Measurements from ENCODE around the gene GFRA4. TPM values are rescaled to one million over a fixed set of nuclear protein-coding genes. Genes with fewer than 3 reads are reported as not detected.

The GFRA4 gene
- total RNA-seq: not detected in 2 replicates

GRCh38 chr20:3663031-3663701 is at the start of gene GFRA4:
TSS of gene GFRA4 (minus strand) at chr20:3663399. CDS start at chr20:3663399, 0 bp downstream.
- DNase-seq (ENCODE audit: low read depth): no peak

DNA sequence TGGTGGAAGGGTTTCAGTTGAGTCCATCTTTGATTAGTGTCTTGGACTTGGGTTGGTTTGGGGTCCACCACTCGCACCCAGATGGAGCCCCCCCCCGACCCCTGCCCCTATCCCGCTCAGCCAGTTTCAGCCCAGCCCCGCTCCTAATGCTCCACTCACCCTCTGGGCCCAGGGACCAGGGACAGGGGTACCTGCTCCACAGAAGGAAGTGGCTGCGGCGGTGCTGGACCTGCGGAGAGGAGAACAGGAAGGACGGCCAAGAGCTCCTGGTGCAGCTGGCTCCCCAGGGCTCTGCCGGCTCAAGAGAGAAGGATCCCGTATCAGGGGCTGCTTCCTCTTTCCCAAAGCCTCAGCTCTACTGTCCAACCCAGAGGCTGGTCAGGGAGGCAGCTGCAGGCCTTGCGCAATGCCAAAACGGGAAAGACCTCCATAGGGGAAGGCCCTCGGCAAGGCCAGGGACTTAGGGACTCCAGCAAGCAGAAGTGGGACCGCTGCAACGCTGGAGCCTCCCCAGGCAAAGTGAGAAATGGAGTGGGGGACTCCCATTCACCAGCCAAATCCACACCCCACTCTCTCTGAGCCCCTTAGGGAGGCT is 49.2 kb upstream of the GFRA4 start, which contains the start of gene SIGLEC1:
Gene SIGLEC1, minus strand, starts transcription at position 322 of the 595 bp plus-strand sequence. CDS start 5,472 bp downstream, outside the sequence.
- no peak for DNase-seq (ENCODE audit: low read depth)

DNA sequence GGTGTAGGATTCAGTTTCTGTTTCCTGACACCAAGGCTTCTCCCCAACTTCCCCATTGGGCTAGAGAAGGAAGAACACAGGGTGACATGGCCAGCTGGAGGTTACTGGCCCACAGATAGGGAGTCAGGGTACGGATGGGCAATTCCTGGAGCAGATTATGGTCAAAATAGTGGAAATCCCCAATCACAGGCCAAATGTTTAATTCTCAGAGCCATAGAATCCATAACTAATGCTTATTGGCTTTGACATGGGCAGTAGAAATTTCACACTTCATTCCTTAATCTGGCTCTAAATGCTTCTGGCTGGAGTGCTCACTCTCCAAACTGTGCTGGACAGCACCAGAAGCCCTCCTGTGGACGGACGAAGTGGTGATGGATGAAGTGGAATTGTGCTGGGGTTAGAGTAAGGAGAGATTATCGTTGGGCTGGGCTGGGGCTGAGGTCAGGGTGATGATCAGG is 48.3 kb upstream of the GFRA4 start:
- no peak for DNase-seq (ENCODE audit: low read depth)

DNA sequence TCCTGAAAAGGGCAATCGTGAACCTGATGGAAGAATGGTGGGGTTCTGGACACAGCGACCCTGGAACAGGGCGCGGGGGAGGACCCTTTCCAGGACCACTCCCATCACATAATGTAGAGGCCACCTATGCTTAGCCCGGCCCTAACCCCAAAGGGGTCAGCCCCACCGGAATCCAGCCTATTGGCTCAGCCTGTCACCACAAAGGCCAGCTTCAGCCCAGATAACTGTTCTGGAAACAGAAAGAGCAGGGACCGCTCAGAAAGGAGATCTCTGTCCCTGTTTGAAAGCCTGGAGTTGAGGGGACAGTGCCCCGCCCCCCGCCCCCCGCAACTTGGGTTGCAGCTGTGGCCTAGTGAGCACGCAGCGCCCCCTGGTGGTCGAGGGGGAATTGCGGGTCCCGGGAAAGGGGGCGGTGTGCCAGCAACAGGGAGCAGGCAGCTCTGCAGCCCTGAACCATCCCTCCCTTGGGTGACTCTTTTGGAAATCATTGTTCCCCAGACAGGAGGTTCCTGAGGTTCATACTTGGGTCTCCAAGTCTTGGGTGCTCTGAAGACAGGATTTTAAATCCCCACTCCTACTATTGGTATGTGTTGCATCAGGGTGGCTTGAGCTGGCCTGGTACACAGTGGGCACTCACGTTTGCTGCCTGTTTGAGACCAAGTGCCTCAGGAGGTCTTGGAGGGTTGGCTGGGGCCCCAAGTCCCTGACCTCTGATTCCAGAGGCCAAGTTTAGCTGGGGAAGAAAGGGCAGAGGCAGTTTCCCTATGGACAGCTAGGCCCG is 47.7 kb upstream of the GFRA4 start:
- no peak for DNase-seq (ENCODE audit: low read depth)

GRCh38 chr20:3710011-3710466 is 46.8 kb upstream of the GFRA4 start:
- DNase-seq (ENCODE audit: low read depth): no peak

DNA sequence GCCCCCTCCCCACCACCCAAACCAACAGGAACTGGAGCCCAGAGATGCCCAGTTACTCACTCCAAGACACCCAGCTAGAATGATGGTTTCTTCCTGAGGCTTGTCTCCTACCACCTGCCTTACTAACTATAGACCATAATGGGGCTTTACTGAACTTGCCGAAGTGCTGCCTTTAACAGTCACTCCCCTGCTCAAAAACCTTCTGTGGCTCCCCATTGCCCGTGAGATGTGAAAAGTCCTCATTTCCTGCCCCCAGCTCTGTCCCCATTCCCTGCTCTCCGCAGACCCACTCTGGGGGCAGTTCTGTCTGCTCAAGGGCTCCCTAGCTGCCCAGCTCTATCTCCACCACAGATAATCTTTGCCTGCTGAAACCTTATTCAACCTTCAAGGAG is 44.3 kb upstream of the GFRA4 start:
- no peak for DNase-seq (ENCODE audit: low read depth)

DNA sequence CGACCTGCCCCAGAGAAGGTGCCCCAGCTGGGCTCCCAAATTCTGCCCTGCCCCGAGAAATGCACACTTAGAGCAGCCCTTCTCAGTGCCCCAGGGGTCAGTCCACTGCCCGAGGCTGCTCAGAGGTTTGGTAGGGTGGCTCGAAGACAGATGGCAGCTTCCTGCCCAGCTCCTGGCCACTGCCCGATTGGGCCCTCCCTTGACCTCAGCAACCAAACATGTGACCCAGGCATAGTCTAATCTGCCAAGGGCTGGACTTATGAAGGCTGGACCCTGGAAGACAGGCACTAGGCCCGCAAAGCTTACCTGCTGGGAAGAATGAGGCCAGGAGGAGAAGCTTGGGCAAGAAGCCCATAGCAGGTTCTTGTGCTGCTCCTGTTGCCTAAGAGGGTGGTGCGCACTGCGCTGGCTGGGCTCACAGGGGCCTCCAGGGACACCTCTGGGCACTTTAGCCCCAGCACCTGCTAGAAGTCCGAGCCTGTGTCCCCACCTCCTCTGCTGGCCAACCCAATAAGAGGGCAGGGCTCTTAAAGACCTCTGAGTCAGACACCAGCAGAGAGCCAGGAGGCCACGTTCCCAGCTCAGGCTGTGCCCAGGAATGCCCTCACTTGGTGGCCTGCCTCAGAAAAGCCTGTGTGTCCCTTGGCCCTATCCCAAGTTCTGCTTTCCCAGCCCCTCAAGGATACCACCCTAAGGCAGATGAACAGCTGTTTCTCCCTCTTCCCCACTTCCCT is 43.7 kb upstream of the GFRA4 start:
- peak; percentile 52 for DNase-seq (ENCODE audit: low read depth)

DNA sequence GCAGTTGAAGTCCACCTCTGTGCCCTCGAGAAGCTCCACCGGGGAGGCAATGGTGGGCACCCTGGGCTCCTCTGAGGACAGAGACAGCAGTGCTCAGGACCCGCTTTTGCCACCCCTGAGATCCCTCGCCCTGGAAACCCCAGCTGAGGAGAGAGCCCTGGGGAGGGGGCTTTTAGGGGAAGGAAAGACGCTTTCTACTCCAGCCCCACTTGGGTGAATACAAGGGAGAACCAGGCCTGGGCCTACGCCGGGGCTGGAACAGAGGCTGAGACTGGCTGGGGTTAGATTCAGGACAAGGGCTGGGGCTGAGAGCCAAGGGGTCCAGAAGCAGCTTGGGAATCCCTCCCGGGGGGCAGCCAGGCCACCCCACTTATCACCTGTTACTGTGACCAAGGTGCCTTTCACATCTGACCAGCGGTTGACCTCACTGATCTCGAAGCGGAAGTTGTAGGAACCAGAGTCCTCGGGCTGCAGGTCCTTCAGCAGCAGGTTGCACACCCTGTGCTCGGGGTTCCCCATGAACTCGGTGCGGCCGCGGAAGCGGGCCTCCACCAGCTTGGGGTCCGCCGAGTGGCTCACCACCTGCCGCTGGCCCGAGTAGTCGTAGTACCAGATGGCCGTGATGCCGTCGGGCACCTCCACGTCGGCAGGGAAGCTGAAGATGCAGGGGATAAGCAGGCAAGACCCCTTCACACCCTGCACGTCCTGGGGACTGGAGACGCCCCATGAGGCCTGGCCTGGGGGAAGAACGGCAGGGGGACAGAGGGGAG is 43.0 kb upstream of the GFRA4 start:
- DNase-seq (ENCODE audit: low read depth): no peak

GRCh38 chr20:3705491-3705969 is 42.3 kb upstream of the GFRA4 start:
- no peak for DNase-seq (ENCODE audit: low read depth)

DNA sequence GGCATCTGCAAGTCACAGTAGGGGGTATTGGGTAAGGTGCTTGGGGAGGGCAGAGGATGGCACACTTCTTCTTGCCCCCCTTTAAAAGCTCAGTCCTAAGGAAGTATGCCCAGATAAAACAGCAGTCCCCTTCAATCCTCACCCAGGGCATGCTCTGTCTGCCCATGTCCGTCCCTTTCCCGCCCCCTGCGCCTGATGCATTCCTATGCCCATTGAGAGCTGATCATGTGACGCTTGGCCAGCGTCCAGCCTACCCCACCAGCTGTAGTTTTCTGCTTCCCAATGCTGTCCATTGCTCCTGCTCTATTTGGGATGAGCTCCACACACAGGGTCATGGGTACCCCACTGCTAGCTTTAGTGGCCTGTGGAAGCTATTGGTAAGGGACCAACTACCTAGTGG is 40.9 kb upstream of the GFRA4 start:
- DNase-seq (ENCODE audit: low read depth): no peak

DNA sequence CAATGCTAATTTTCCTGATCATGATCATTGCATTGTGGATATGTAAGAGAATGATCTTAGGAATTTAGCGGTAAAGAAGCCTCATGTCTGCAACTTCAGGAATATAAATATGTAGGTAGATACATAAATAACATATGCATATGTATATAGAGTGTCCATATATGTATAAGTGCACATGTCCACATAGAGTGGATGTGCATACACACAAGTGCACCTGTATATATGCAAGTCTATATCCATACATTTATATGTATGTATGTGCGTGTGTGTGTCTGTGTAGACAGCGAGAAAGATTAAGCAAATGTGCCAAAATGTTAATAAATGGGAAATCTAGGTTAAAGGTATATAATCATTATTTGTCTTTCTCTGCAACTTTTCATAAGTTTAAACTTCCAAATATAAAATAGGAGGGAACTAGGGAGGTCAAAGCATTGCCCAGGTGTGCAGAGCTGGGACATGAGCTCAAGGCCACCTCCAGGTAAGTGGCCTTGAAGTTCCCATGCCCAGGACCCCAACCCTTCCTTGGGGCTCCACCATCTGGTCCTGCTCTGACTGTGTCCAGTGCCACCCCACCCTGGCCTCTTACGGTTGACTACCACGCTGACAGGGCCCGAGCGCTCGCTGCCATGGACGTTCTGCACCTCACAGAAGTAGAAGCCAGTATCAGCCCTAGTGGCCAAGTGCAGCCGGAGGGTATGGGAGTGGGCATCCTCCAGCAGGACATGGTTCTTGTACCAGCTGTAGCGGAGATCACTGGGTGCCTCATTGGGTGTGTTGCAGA is 39.6 kb upstream of the GFRA4 start:
- DNase-seq (ENCODE audit: low read depth): no peak

DNA sequence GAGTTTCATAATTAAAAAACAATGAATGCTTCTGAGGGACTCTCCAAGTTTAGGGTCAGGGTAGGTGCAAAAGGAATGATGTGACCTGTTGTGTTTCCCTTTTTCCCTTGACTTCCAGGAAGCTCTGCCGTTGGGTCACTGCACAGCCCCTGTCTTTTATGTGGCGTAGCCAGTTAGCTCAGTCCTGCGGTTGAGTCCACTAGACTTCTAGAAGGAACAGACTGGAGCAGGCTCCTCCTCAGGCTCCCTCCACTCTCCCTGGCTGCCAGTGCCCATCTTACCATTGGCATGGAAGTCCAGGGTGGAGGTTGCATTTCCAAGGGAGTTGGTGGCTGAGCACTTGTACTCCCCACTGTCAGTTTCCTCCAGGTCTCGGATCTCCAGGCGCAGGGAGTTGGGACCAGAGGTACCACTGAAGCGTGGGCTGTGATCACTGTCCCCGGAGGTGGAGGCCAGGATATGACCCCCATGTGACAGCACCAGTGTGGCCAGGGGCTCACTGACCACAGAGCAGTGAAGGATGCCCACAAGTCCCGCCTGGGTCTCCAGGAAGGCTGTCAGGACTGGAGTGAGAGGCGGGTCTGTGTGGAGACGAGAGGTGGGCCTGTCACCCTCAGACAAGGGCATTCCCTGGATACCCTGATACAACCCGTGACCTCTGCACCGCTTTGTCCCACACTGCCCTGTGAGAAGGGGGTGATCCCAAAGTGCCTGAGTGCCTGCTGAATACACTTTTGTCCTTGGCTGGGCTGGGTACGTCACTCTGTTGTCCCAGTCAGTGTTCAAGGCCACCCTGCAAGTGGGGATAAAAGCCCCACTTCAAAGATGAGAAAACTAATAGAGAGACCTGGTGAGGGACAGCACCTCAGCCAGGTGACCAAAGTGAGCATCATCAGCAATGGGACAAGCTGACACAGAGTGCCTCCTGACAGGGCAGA is 38.1 kb upstream of the GFRA4 start:
- DNase-seq (ENCODE audit: low read depth): no peak

DNA sequence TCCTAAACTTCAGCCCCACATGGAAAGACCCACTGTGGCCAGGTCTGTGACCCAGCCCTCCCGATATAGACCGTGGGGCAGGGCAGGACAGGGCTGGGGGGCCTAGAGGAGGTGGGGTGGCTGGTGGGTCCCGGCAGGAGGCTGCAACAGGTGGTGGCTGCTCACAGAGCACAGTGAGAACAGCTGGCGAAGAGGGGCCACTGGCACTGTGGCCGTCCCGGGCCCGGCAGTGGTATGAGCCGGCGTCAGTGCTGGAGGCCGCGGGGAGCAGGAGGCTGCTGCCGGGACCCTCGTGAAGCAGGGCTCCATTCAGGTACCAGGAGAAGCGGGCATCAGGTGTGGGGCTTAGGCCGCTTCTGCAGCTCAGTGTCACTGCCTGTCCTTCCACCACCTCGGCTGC is 35.8 kb upstream of the GFRA4 start:
- no peak for DNase-seq (ENCODE audit: low read depth)

DNA sequence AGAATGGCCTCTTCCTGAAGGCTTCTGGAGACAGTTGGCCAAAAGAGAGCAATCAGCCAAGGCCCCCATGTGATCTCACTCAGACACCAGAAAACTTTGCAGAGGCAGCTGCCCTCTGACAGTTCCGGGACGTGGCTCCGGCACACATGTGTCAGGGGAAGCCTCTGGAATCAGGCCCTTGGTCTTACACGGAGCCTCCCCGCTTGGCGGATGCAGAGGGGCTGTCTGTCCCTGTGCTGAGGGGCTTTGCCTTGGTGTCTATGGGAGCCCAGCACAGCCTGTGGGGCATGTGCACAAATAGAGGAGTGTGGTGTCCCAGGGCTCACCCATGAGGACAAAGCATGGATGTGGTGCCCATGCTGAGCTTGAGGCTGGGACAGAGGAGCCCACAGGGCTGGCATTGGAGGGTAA is 35.4 kb upstream of the GFRA4 start:
- DNase-seq (ENCODE audit: low read depth): no peak

GRCh38 chr20:3697588-3698305 is 34.5 kb upstream of the GFRA4 start:
- peak; percentile 21 for DNase-seq (ENCODE audit: low read depth)

- DNase-seq (ENCODE audit: low read depth): no peak
These were observed 33.8 kb upstream of the GFRA4 start for GRCh38 chr20:3696745-3697587.

GRCh38 chr20:3696200-3696599 is 33.0 kb upstream of the GFRA4 start:
- DNase-seq (ENCODE audit: low read depth): no peak
